Head of caudate nucleus (tissue), 42 donors: ENCODE measurements around the gene PRKCE.
A peak's percentile ranks its signal among the peaks of the same experiment; 100 is the strongest.

Experiments
- DNase-seq, 42 donors: peaks; one replicate each; pipeline versions ENCODE4 v3.0.0 to v3.0.0-alpha.2; 2020 to 2021; ENCODE audit warnings: mixed read lengths in 7 of 42
- intact Hi-C: fragments of 100-400 bp; cut with DNase I; formaldehyde crosslinking; loops from one replicate; pipeline ENCODE4 v1.15.0; 2022

Gene PRKCE

GRCh38 chr2:45627911-45628310 is 23.6 kb upstream of the PRKCE start:
- intact Hi-C loops = no loop called here
- no peak for DNase-seq

GRCh38 chr2:45629971-45630370 is 21.5 kb upstream of the PRKCE start:
- intact Hi-C loops = no loop called here
- DNase-seq = no peak

GRCh38 chr2:45631319-45631718 is 20.2 kb upstream of the PRKCE start:
- intact Hi-C loops = no loop called here
- no peak for DNase-seq

GRCh38 chr2:45631955-45632354 is 19.5 kb upstream of the PRKCE start:
- intact Hi-C loops = no loop called here
- no peak for DNase-seq

- intact Hi-C loops = no loop called here
- DNase-seq = peak in 16 of 42 donors; percentile 14 to 74 (median 44)
Measured at GRCh38 chr2:45634223-45634622, 17.3 kb upstream of the PRKCE start.

DNA sequence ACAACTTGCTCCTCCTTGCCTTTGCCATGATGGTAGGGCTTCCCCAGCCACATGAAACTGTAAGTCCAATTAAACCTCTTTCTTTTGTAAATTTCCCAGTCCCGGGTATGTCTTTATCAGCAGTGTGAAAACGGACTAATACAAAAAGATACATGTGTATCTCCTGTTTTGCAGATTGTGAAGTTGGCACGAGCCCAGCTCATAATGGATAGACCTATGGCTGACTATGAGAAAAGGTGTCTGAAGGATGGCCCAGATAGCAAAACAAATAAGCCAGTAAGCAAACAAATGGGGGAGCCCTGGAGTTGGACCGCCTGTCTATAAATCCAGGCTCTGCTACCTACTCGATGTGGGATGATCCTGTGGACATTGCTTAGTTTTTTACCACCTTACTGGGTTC is 15.5 kb upstream of the PRKCE start:
- no peak for DNase-seq
- intact Hi-C loops = no loop called here

DNA sequence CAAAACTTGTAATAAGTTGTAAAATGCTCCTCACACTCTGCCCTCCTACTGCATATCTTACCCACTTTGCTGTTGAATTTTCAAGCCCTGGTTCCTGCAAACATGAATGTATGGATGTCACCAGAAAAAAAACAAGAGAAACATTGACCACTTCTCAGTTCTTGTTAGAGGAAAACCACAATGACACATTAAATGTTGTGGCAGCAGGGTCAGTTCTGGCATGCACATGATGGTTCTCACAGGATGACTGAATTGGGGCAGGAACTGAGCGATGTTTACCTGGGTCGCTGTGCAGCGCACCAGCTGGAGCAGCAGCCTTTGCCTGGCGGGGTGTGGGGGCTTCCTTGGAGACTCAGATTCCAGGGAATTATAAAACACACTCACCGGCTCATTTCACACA is 14.0 kb upstream of the PRKCE start:
- no peak for DNase-seq
- intact Hi-C loops = no loop called here

DNA sequence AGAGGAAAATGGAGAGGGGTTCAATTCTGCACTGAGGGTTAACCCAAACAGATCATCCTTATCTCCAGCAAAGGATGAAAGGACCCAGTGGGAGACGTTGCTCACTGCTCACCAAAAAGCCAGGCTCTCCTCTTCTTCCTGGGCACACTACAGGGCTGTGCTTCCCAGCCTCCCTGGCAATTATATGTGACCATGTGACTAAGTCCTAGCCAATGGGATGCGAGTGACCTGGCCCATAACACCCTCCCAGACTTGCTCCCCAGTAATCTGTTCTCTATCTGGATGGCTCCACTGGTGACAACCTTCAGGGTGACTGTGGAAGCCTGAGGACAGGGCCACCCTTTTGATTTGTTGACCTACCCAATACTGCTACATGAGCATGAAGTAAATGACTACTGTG is 10.9 kb upstream of the PRKCE start:
- intact Hi-C loops = loop anchor here (5.0 kb wide), 1 partner anchor 137 kb away; no protein-coding TSS in a partner anchor
- no peak for DNase-seq

- DNase-seq = no peak
- intact Hi-C loops = loop anchor here (2.0 to 5.0 kb wide), 2 partner anchors 134 to 294 kb away; no protein-coding TSS in a partner anchor
Measured at GRCh38 chr2:45643095-45643494, 8.4 kb upstream of the PRKCE start.

- intact Hi-C loops = loop anchor here (2.0 to 5.0 kb wide), 2 partner anchors 133 to 293 kb away; no protein-coding TSS in a partner anchor
- peak in 41 of 42 donors; percentile 19 to 87 (median 71) for DNase-seq
Measured at GRCh38 chr2:45643543-45644542, 7.6 kb upstream of the PRKCE start.

- intact Hi-C loops = no loop called here
- DNase-seq = peak in 1 of 42 donors; percentile 12
Measured at GRCh38 chr2:45646289-45646688, 5.2 kb upstream of the PRKCE start.

GRCh38 chr2:45647356-45647755 is 4.1 kb upstream of the PRKCE start:
- intact Hi-C loops = no loop called here
- DNase-seq = peak in 1 of 42 donors; percentile 30

- intact Hi-C loops = no loop called here
- peak in 1 of 42 donors; percentile 26 for DNase-seq
Measured at GRCh38 chr2:45647986-45648520, 3.4 kb upstream of the PRKCE start.

- intact Hi-C loops = no loop called here
- DNase-seq = peak in 1 of 42 donors; percentile 17
Measured at GRCh38 chr2:45648636-45649035, 2.8 kb upstream of the PRKCE start.

GRCh38 chr2:45649462-45649857 is 2.0 kb upstream of the PRKCE start:
- peak in 4 of 42 donors; percentile 18 to 42 (median 29) for DNase-seq
- intact Hi-C loops = no loop called here

GRCh38 chr2:45649858-45650811 is 1.3 kb upstream of the PRKCE start:
- intact Hi-C loops = no loop called here
- DNase-seq = peak; percentile 33 to 88 (median 72)

- intact Hi-C loops = no loop called here
- DNase-seq = peak; percentile 87 to 99 (median 93)
Measured at GRCh38 chr2:45650851-45651414, 542 bp upstream of the PRKCE start.

GRCh38 chr2:45652090-45653031 is 886 bp downstream of the PRKCE start:
- peak in 40 of 42 donors; percentile 12 to 69 (median 42) for DNase-seq
- intact Hi-C loops = no loop called here
